HG03378 (cell line): ENCODE results near the gene CD300A.

ENCODE experiments used
- ATAC-seq: cut with Tn5 transposase; IDR thresholded peaks from one replicate; pipeline ENCODE4 v1.9.1; 2021; ENCODE audit warnings: mild to moderate bottlenecking, moderate library complexity; ENCODE audit not compliant: unreplicated experiment

CD300A gene

GRCh38 chr17:74439691-74440567, 26.5 kb upstream of the CD300A start:
- ATAC-seq: no peak

GRCh38 chr17:74441537-74441936, 24.9 kb upstream of the CD300A start:
- ATAC-seq: no peak

GRCh38 chr17:74442291-74442669, 24.2 kb upstream of the CD300A start:
- no peak for ATAC-seq

GRCh38 chr17:74442670-74443515, 23.5 kb upstream of the CD300A start:
- ATAC-seq: peak; percentile 69

- ATAC-seq: no peak
Observed at GRCh38 chr17:74443516-74444296, 22.7 kb upstream of the CD300A start.

- no peak for ATAC-seq
Observed at GRCh38 chr17:74444406-74444805, 22.0 kb upstream of the CD300A start.

- ATAC-seq: no peak
Observed at GRCh38 chr17:74445158-74445557, 21.3 kb upstream of the CD300A start.

- no peak for ATAC-seq
Observed at GRCh38 chr17:74446551-74447500, 19.6 kb upstream of the CD300A start.

GRCh38 chr17:74447628-74448159, 18.7 kb upstream of the CD300A start:
- ATAC-seq: no peak

- no peak for ATAC-seq
Observed at GRCh38 chr17:74448756-74449155, 17.7 kb upstream of the CD300A start.

GRCh38 chr17:74449306-74449705, 17.1 kb upstream of the CD300A start:
- no peak for ATAC-seq

- ATAC-seq: no peak
Observed at GRCh38 chr17:74449773-74450172, 16.7 kb upstream of the CD300A start.

GRCh38 chr17:74450231-74450630, 16.2 kb upstream of the CD300A start:
- no peak for ATAC-seq

GRCh38 chr17:74450925-74451403, 15.5 kb upstream of the CD300A start:
- ATAC-seq: no peak

- ATAC-seq: no peak
Observed at GRCh38 chr17:74451557-74451956, 14.9 kb upstream of the CD300A start.

GRCh38 chr17:74452033-74452840, 14.2 kb upstream of the CD300A start:
- ATAC-seq: no peak

- ATAC-seq: no peak
Observed at GRCh38 chr17:74452841-74453661, 13.4 kb upstream of the CD300A start.

GRCh38 chr17:74453665-74454196, 12.7 kb upstream of the CD300A start:
- no peak for ATAC-seq
